Upper lobe of left lung (tissue), 4 donors: ENCODE data around the gene RFTN1.

Source experiments
- CTCF ChIP-seq, 6 experiments: fragments of 450-650 bp in 4 of 6; fragments of 200-600 bp in 2 of 6; sonication (generic) in 2 of 6; IDR thresholded peaks; one replicate each; pipeline ENCODE4 v1.5.1; 2016 to 2019; ENCODE audit warnings: antibody characterized with exemption in 6 of 6
- POLR2A ChIP-seq, 4 donors: fragments of 450-650 bp; IDR thresholded peaks; one replicate each; pipeline ENCODE4 v1.5.1; 2016 to 2017; ENCODE audit warnings: antibody characterized with exemption in 4 of 4, mild to moderate bottlenecking in 2 of 4

- TF ChIP-seq CTCF (IDR thresholded peaks at IDR 0.05) (no peak), POLR2A (IDR thresholded peaks at IDR 0.05) (no peak)
Observed at GRCh38 chr3:16432714-16433113, 80.8 kb downstream of the RFTN1 start.
